HepG2 (cell line): Measurements from ENCODE around the gene WDR37. TPM values are rescaled to one million over a fixed set of nuclear protein-coding genes. Genes with fewer than 3 reads are reported as not detected.
A peak's percentile ranks its signal among the peaks of the same experiment; 100 is the strongest.

Experiments used
- CBX2 ChIP-seq, 2 experiments: fragments of 200-600 bp in 1 of 2; sonication (generic); formaldehyde crosslinking in 1 of 2; IDR thresholded peaks; 2 replicates each; pipeline versions ENCODE4 v1.7.0 to v1.8.1; 2018 to 2022; ENCODE audit warnings: low read depth in 2 of 2, low read length in 1 of 2, mild to moderate bottlenecking in 1 of 2, missing genetic modification reagents in 1 of 2
- DRAP1 ChIP-seq: IDR thresholded peaks from 2 replicates; pipeline ENCODE4 v1.6.1; 2016; ENCODE audit warnings: missing genetic modification reagents, missing compliant biosample characterization
- EP300 ChIP-seq, 3 experiments: sonication (generic) in 1 of 3; formaldehyde crosslinking in 1 of 3; IDR thresholded peaks; 2 replicates each; pipeline versions ENCODE4 v1.5.1 to v1.6.1; 2011 to 2020; ENCODE audit warnings: low read depth in 2 of 3, low read length in 2 of 3, borderline replicate concordance in 1 of 3, improper control_type of control experiment in 1 of 3, mild to moderate bottlenecking in 1 of 3, missing genetic modification reagents in 1 of 3, moderate library complexity in 1 of 3
- GFI1 ChIP-seq: sonication (generic); formaldehyde crosslinking; IDR thresholded peaks from 2 replicates; pipeline ENCODE4 v1.5.0; 2020; ENCODE audit warnings: missing genetic modification reagents, mild to moderate bottlenecking, borderline replicate concordance
- HES4 ChIP-seq: sonication (generic); formaldehyde crosslinking; IDR thresholded peaks from 2 replicates; pipeline ENCODE4 v1.9.0; 2021; ENCODE audit warnings: mild to moderate bottlenecking, missing genetic modification reagents, borderline replicate concordance
- MZF1 ChIP-seq: sonication (generic); formaldehyde crosslinking; IDR thresholded peaks from 2 replicates; pipeline ENCODE4 v1.8.1; 2023; ENCODE audit warnings: mild to moderate bottlenecking, missing genetic modification reagents, borderline replicate concordance
- PAWR ChIP-seq: sonication (generic); formaldehyde crosslinking; IDR thresholded peaks from 2 replicates; pipeline ENCODE4 v1.4.0; 2020; ENCODE audit warnings: missing genetic modification reagents, mild to moderate bottlenecking, borderline replicate concordance
- PHB2 ChIP-seq: fragments of 450-650 bp; IDR thresholded peaks from 2 replicates; pipeline ENCODE4 v1.6.1; 2018; ENCODE audit not compliant: partially characterized antibody
- PRPF4 ChIP-seq: fragments of 200-400 bp; formaldehyde crosslinking; IDR thresholded peaks from 2 replicates; pipeline ENCODE4 v1.6.1; 2016; ENCODE audit warnings: low read length, low read depth; ENCODE audit not compliant: poor library complexity, severe bottlenecking
- ZFP36L2 ChIP-seq: sonication (generic); formaldehyde crosslinking; IDR thresholded peaks from 2 replicates; pipeline ENCODE4 v1.4.0; 2020; ENCODE audit warnings: missing genetic modification reagents
- ZNF644 ChIP-seq: IDR thresholded peaks from 2 replicates; pipeline ENCODE4 v1.6.1; 2016; ENCODE audit warnings: low read depth
- ZNF703 ChIP-seq: sonication (generic); formaldehyde crosslinking; IDR thresholded peaks from 2 replicates; pipeline ENCODE4 v1.5.1; 2020; ENCODE audit warnings: missing genetic modification reagents, mild to moderate bottlenecking, moderate library complexity, borderline replicate concordance
- polyA plus RNA-seq, 8 experiments: library from polyadenylated mRNA; depleted of rRNA in 3 of 8; stranded (reverse) in 7 of 8; unstranded in 1 of 8; fragments of >200 nt; fragmentation: Illumina TruSeq in 4 of 8; extraction: Trizol in 4 of 8; gene quantifications; 2 replicates each; pipeline versions ENCODE4 v1.2.1 to v1.2.3, GENCODE V29; 2011 to 2016; ENCODE audit warnings: low read depth in 4 of 8, missing spikeins in 1 of 8, mixed read lengths in 1 of 8; ENCODE audit not compliant: insufficient read depth in 1 of 8
- total RNA-seq, 5 experiments: library from RNA; depleted of rRNA; stranded (reverse); fragments of >200 nt; fragmentation: Illumina TruSeq; extraction: Trizol; gene quantifications; 2 replicates each; pipeline ENCODE4 v1.2.3, GENCODE V29; 2016; ENCODE audit warnings: low read depth in 1 of 5
- TF ChIP-seq, protein P1 (sequence below): sonication (generic); formaldehyde crosslinking; IDR thresholded peaks from 2 replicates; pipeline ENCODE4 v1.5.0; 2020; ENCODE audit warnings: missing genetic modification reagents
- TF ChIP-seq, protein P2 (sequence below): sonication (generic); formaldehyde crosslinking; IDR thresholded peaks from 2 replicates; pipeline ENCODE4 v1.9.0; 2022; ENCODE audit warnings: missing genetic modification reagents, mild to moderate bottlenecking, borderline replicate concordance
- TF ChIP-seq, protein P3 (sequence below): sonication (generic); formaldehyde crosslinking; IDR thresholded peaks from 2 replicates; pipeline ENCODE4 v1.4.0; 2020; ENCODE audit warnings: mild to moderate bottlenecking, missing genetic modification reagents
- TF ChIP-seq, protein P4 (sequence below): sonication (generic); formaldehyde crosslinking; conservative IDR thresholded peaks from 2 replicates; pipeline ENCODE4 v1.8.0; 2022; ENCODE audit warnings: low read depth, missing genetic modification reagents

The WDR37 gene
- total and polyA plus RNA-seq, 2 of the 13 experiments (the other 11 are each of a cell fraction or from before 2014, with no cell fraction given), result 5.9 to 7.5 TPM

DNA sequence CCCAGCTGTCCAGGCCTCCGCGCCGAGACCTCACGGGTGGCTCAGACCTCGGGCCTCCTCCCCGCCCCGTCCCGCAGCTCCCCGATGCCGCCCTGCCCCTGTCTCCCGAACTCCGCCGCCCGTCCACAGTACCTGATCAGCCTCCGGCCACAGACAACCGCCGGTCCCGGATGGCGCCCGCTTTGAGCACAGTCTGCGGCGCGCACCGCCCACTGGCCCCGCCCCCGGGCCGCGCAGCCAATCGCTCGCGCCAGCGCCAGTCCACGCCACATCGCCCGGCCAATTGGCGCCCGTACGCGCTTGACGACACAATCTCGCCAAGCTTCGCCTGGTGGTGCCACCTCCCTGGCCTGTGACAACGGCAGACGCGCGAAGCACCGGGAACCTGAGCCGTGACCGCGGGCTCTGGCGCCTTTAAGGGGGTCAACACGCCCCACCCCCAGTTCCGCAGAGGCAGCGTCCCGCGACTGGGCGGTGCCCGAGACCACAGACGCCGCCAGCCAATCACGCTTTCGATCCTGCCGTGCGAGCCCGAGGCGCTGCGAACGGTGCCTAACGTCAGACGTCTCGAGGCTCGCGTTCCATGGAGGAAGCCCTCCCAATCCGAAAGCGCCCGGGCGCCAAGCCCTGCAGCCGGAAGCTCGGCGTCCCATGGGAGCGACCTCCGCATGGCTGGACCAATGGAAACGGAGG, 7.3 kb upstream of the WDR37 start, which contains the start of gene IDI1 (continued):
- TF ChIP-seq PRPF4, result no peak
- no peak; the same call in 1 of the 2 replicates for TF ChIP-seq ZNF703 (CRISPR knock-in tag)
- peak in 1 of 2 experiments; percentile 61; a peak in 2 of 4 replicates for TF ChIP-seq EP300 (IDR thresholded peaks at IDR 0.05; ENCODE audit: low read depth in 2 of 2, low read length in 2 of 2)
- TF ChIP-seq EP300 (CRISPR knock-in tag; IDR thresholded peaks at IDR 0.05; ENCODE audit: borderline replicate concordance), result peak; percentile 52; the same call in 1 of the 2 replicates
- TF ChIP-seq ZFP36L2 (CRISPR knock-in tag), result no peak
- TF ChIP-seq, protein P1, sequence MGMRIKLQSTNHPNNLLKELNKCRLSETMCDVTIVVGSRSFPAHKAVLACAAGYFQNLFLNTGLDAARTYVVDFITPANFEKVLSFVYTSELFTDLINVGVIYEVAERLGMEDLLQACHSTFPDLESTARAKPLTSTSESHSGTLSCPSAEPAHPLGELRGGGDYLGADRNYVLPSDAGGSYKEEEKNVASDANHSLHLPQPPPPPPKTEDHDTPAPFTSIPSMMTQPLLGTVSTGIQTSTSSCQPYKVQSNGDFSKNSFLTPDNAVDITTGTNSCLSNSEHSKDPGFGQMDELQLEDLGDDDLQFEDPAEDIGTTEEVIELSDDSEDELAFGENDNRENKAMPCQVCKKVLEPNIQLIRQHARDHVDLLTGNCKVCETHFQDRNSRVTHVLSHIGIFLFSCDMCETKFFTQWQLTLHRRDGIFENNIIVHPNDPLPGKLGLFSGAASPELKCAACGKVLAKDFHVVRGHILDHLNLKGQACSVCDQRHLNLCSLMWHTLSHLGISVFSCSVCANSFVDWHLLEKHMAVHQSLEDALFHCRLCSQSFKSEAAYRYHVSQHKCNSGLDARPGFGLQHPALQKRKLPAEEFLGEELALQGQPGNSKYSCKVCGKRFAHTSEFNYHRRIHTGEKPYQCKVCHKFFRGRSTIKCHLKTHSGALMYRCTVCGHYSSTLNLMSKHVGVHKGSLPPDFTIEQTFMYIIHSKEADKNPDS (CRISPR knock-in tag), result no peak
- TF ChIP-seq DRAP1 (CRISPR knock-in tag), result peak; percentile 99
- TF ChIP-seq, protein P2, sequence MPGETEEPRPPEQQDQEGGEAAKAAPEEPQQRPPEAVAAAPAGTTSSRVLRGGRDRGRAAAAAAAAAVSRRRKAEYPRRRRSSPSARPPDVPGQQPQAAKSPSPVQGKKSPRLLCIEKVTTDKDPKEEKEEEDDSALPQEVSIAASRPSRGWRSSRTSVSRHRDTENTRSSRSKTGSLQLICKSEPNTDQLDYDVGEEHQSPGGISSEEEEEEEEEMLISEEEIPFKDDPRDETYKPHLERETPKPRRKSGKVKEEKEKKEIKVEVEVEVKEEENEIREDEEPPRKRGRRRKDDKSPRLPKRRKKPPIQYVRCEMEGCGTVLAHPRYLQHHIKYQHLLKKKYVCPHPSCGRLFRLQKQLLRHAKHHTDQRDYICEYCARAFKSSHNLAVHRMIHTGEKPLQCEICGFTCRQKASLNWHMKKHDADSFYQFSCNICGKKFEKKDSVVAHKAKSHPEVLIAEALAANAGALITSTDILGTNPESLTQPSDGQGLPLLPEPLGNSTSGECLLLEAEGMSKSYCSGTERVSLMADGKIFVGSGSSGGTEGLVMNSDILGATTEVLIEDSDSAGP (CRISPR knock-in tag), result peak; percentile 100
- TF ChIP-seq, protein P3, sequence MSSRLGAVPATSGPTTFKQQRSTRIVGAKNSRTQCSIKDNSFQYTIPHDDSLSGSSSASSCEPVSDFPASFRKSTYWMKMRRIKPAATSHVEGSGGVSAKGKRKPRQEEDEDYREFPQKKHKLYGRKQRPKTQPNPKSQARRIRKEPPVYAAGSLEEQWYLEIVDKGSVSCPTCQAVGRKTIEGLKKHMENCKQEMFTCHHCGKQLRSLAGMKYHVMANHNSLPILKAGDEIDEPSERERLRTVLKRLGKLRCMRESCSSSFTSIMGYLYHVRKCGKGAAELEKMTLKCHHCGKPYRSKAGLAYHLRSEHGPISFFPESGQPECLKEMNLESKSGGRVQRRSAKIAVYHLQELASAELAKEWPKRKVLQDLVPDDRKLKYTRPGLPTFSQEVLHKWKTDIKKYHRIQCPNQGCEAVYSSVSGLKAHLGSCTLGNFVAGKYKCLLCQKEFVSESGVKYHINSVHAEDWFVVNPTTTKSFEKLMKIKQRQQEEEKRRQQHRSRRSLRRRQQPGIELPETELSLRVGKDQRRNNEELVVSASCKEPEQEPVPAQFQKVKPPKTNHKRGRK (CRISPR knock-in tag), result no peak
- TF ChIP-seq ZNF644 (CRISPR knock-in tag), result no peak
- peak; percentile 81 for TF ChIP-seq HES4 (CRISPR knock-in tag)
- TF ChIP-seq, protein P4, sequence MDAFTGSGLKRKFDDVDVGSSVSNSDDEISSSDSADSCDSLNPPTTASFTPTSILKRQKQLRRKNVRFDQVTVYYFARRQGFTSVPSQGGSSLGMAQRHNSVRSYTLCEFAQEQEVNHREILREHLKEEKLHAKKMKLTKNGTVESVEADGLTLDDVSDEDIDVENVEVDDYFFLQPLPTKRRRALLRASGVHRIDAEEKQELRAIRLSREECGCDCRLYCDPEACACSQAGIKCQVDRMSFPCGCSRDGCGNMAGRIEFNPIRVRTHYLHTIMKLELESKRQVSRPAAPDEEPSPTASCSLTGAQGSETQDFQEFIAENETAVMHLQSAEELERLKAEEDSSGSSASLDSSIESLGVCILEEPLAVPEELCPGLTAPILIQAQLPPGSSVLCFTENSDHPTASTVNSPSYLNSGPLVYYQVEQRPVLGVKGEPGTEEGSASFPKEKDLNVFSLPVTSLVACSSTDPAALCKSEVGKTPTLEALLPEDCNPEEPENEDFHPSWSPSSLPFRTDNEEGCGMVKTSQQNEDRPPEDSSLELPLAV, result no peak
- no peak for TF ChIP-seq MZF1 (CRISPR knock-in tag)
- TF ChIP-seq GFI1 (CRISPR knock-in tag), result peak; percentile 56; the same call in 1 of the 2 replicates
- no peak for TF ChIP-seq CBX2 (IDR thresholded peaks at IDR 0.05; ENCODE audit: low read depth, low read length)
- no peak for TF ChIP-seq CBX2 (CRISPR knock-in tag; IDR thresholded peaks at IDR 0.05; ENCODE audit: low read depth)
- TF ChIP-seq PHB2, result no peak
- no peak for TF ChIP-seq PAWR
